Caki2 (cell line): Measurements from ENCODE around the gene PRM1. TPM values are rescaled to one million over a fixed set of nuclear protein-coding genes. Genes with fewer than 3 reads are reported as not detected.

Experiments used
- DNase-seq: peaks from one replicate; pipeline ENCODE4 v3.0.0-alpha.2; 2015; ENCODE audit warnings: low read depth
- in situ Hi-C: cut with HindIII; loops from 2 replicates; pipeline ENCODE4 v1.10.0; 2016; ENCODE audit warnings: low sequenced_read_pairs, low pct_unique_long_range_greater_than_20kb, mixed read lengths
- total RNA-seq: library from RNA; depleted of rRNA; stranded (reverse); fragments of >200 nt; shearing (Covaris generic); gene quantifications from 2 replicates; pipeline ENCODE4 v1.2.3, GENCODE V29; 2014; ENCODE audit warnings: low replicate concordance; rRNA removed

Gene PRM1
- total RNA-seq, 1 experiment from 2014 or later = not detected

GRCh38 chr16:11232302-11232851 lies 48.8 kb downstream of the PRM1 start:
- DNase-seq = no peak
- in situ Hi-C loops = no loop called here

- in situ Hi-C loops = no loop called here
- DNase-seq = no peak
Measured at GRCh38 chr16:11231367-11231970, 49.7 kb downstream of the PRM1 start.

Other genes starting within 250 kb of the PRM1 start
- gene SOCS1, start 25.1 kb downstream of the PRM1 start, total RNA-seq = 2.8 and 12.7 TPM in 2 replicates
- not detected in 2 replicates for gene TNP2, start 12.0 kb downstream of the PRM1 start, total RNA-seq
- not detected in 2 replicates for gene PRM3, start 7.7 kb downstream of the PRM1 start, total RNA-seq
- gene PRM2, start 4.8 kb downstream of the PRM1 start, total RNA-seq = not detected in 2 replicates
- 57.7 and 63.8 TPM in 2 replicates for gene RMI2, start 64.1 kb upstream of the PRM1 start, total RNA-seq